HCT116 (cell line): ENCODE measurements around the gene SRSF2. TPM values are rescaled to one million over a fixed set of nuclear protein-coding genes. Genes with fewer than 3 reads are reported as not detected.
A peak's percentile ranks its signal among the peaks of the same experiment; 100 is the strongest.
"Not testable (repeated sequence)": the region's sequence is repeated elsewhere in the genome, so short reads cannot be mapped to it uniquely, and the experiment has no call there.

ENCODE experiments used
- ATAC-seq: fragments of 200-7000 bp; cut with Tn5 transposase; 2 replicates; pipeline ENCODE4 v1.9.1; 2020; ENCODE audit warnings: mild to moderate bottlenecking, moderate library complexity
- BruUV-seq: library from RNA; stranded (reverse); fragments of 400-500 nt; replicated peaks from 2 replicates; lab custom pipeline; 2021; lab: Mats Ljungman, UMichigan
- CTCF ChIA-PET: fragments of 300-600 bp; sonication (Branson Sonifier 250); formaldehyde crosslinking; loops from one replicate; lab custom pipeline; 2021; ENCODE audit warnings: antibody characterized with exemption; lab: Charles Lee
- POLR2A ChIA-PET: fragments of 300-600, 350-600 bp; sonication (Branson Sonifier 250); formaldehyde crosslinking; loops from one replicate; lab custom pipeline; 2021; ENCODE audit warnings: antibody characterized with exemption; lab: Charles Lee
- RAD21 ChIA-PET, 2 experiments: fragments of 300-600 bp; sonication (Branson Sonifier 250); formaldehyde crosslinking; loops; one replicate each; lab custom pipeline; 2023; ENCODE audit warnings: low total read pairs in 2 of 2; ENCODE audit not compliant: uncharacterized antibody in 2 of 2, unreplicated experiment in 2 of 2, low non-redundant PET in 1 of 2; lab: Charles Lee
- DNase-seq: peaks from one replicate; pipeline ENCODE4 v3.0.0-alpha.2; 2010; ENCODE audit warnings: low read depth, low spot score
- H2AFZ ChIP-seq: fragments of 200-600 bp; shearing (Covaris generic), sonication (generic); 2 replicates; pipeline ENCODE4 v1.6.1; 2017; ENCODE audit warnings: low read depth, mixed run types, mixed read lengths, antibody characterized with exemption, low read length; ENCODE audit not compliant: poor library complexity, severe bottlenecking
- H3K27ac ChIP-seq: 2 replicates; pipeline ENCODE4 v1.5.1; 2012; ENCODE audit warnings: low read depth, low read length
- H3K27me3 ChIP-seq: fragments of 200-600 bp; sonication (generic); 2 replicates; pipeline ENCODE4 v1.6.1; 2016; ENCODE audit warnings: mixed run types, low read length, mixed read lengths; ENCODE audit not compliant: insufficient read depth
- H3K36me3 ChIP-seq, 2 experiments: fragments of 200-500 bp in 1 of 2; fragments of 200-600 bp in 1 of 2; sonication (Bioruptor generic) in 1 of 2; sonication (generic) in 1 of 2; 2 replicates each; pipeline versions ENCODE4 v1.5.1 to v1.6.1; 2014 to 2016; ENCODE audit warnings: low read length in 2 of 2, inconsistent platforms in 1 of 2, mixed read lengths in 1 of 2, mixed run types in 1 of 2; ENCODE audit not compliant: insufficient read depth in 2 of 2, control insufficient read depth in 1 of 2
- H3K4me1 ChIP-seq, 2 experiments: fragments of 200-600 bp in 1 of 2; sonication (generic) in 1 of 2; 2 replicates each; pipeline versions ENCODE4 v1.5.1 to v1.6.1; 2012 to 2017; ENCODE audit warnings: low read length in 2 of 2, inconsistent platforms in 1 of 2, mild to moderate bottlenecking in 1 of 2, mixed read lengths in 1 of 2, mixed run types in 1 of 2, moderate library complexity in 1 of 2; ENCODE audit not compliant: insufficient read depth in 2 of 2, control insufficient read depth in 1 of 2
- H3K4me2 ChIP-seq: fragments of 200-600 bp; sonication (generic); 2 replicates; pipeline ENCODE4 v1.6.1; 2017; ENCODE audit warnings: mixed run types, low read length, mixed read lengths
- H3K4me3 ChIP-seq, 2 experiments: fragments of 200-600 bp in 1 of 2; sonication (generic) in 1 of 2; replicated peaks in 1 of 2; 2 replicates each; pipeline ENCODE4 v1.5.1; 2011 to 2016; ENCODE audit warnings: low read length in 2 of 2, control low read depth in 1 of 2, low read depth in 1 of 2, mild to moderate bottlenecking in 1 of 2, mixed read lengths in 1 of 2, mixed run types in 1 of 2
- H3K79me2 ChIP-seq: fragments of 200-600 bp; sonication (generic); 2 replicates; pipeline ENCODE4 v1.6.1; 2017; ENCODE audit warnings: mild to moderate bottlenecking, mixed run types, low read length, moderate library complexity, mixed read lengths; ENCODE audit not compliant: insufficient read depth
- H3K9ac ChIP-seq: fragments of 200-600 bp; sonication (generic); 2 replicates; pipeline ENCODE4 v1.6.1; 2016; ENCODE audit warnings: low read length, mixed read lengths
- H3K9me2 ChIP-seq: fragments of 200-600 bp; sonication (generic), shearing (Covaris generic); 2 replicates; pipeline ENCODE4 v1.6.1; 2017; ENCODE audit warnings: mixed run types, mild to moderate bottlenecking, moderate library complexity; ENCODE audit not compliant: insufficient read depth
- H3K9me3 ChIP-seq, 2 experiments: fragments of 200-500 bp in 1 of 2; fragments of 200-600 bp in 1 of 2; sonication (Bioruptor generic) in 1 of 2; sonication (generic) in 1 of 2; 2 replicates each; pipeline ENCODE4 v1.6.1; 2014 to 2017; ENCODE audit warnings: low read length in 2 of 2, mixed read lengths in 2 of 2, inconsistent platforms in 1 of 2, low read depth in 1 of 2, mild to moderate bottlenecking in 1 of 2, mixed run types in 1 of 2, moderate library complexity in 1 of 2; ENCODE audit not compliant: control insufficient read depth in 1 of 2, insufficient read depth in 1 of 2
- H4K20me1 ChIP-seq: fragments of 200-600 bp; sonication (generic), shearing (Covaris generic); 2 replicates; pipeline ENCODE4 v1.6.1; 2017; ENCODE audit warnings: mixed run types, mild to moderate bottlenecking, moderate library complexity; ENCODE audit not compliant: insufficient read depth
- CBX3 ChIP-seq: IDR thresholded peaks from 2 replicates; pipeline ENCODE4 v1.6.1; 2012; ENCODE audit warnings: low read depth
- CTCF ChIP-seq, 3 experiments: fragments of 200-600 bp in 1 of 3; sonication (generic) in 1 of 3; IDR thresholded peaks in 2 of 3; conservative IDR thresholded peaks in 1 of 3; 2 replicates each; pipeline ENCODE4 v1.5.1; 2012 to 2017; ENCODE audit warnings: low read depth in 2 of 3, low read length in 2 of 3, antibody characterized with exemption in 1 of 3, borderline replicate concordance in 1 of 3, control low read depth in 1 of 3, mild to moderate bottlenecking in 1 of 3, mixed read lengths in 1 of 3, mixed run types in 1 of 3, moderate library complexity in 1 of 3; ENCODE audit not compliant: insufficient read depth in 1 of 3
- ELF1 ChIP-seq: IDR thresholded peaks from 2 replicates; pipeline ENCODE4 v1.6.1; 2012; ENCODE audit warnings: low read depth, borderline replicate concordance
- EZH2 ChIP-seq: fragments of 200-600 bp; sonication (generic); IDR thresholded peaks from 2 replicates; pipeline ENCODE4 v1.6.1; 2017; ENCODE audit warnings: antibody characterized with exemption, mixed run types
- EZH2phosphoT487 ChIP-seq: fragments of 200-600 bp; IDR thresholded peaks from 2 replicates; pipeline ENCODE4 v1.6.1; 2018; ENCODE audit warnings: antibody characterized with exemption, borderline replicate concordance
- FOSL1 ChIP-seq: IDR thresholded peaks from 2 replicates; pipeline ENCODE4 v1.6.1; 2012; ENCODE audit warnings: low read depth
- POLR2A ChIP-seq: IDR thresholded peaks from 2 replicates; pipeline ENCODE4 v1.7.0; 2011; ENCODE audit warnings: borderline replicate concordance; ENCODE audit not compliant: insufficient read depth, insufficient read length; ENCODE audit errors: extremely low read depth
- POLR2AphosphoS5 ChIP-seq: IDR thresholded peaks from 2 replicates; pipeline ENCODE4 v1.6.1; 2011; ENCODE audit warnings: mild to moderate bottlenecking, low read depth, low read length, moderate library complexity
- SRF ChIP-seq: IDR thresholded peaks from 2 replicates; pipeline ENCODE4 v1.6.1; 2012; ENCODE audit warnings: low read depth
- YY1 ChIP-seq: IDR thresholded peaks from 2 replicates; pipeline ENCODE4 v1.6.1; 2011; ENCODE audit warnings: low read length, low read depth, moderate library complexity, mild to moderate bottlenecking; ENCODE audit not compliant: insufficient replicate concordance; ENCODE audit errors: extremely low read depth
- ZNF274 ChIP-seq: fragments of 200-500 bp; sonication (Bioruptor generic); IDR thresholded peaks from 2 replicates; pipeline ENCODE4 v1.6.1; 2014; ENCODE audit warnings: mild to moderate bottlenecking, low read depth, low read length, inconsistent platforms
- intact Hi-C: fragments of 100-400 bp; cut with micrococcal nuclease; formaldehyde crosslinking; loops from 2 replicates; pipeline ENCODE4 v1.10.0; 2022
- total RNA-seq: library from RNA; stranded (reverse); gene quantifications from one replicate; pipeline ENCODE4 v1.2.1, GENCODE V29; 2021; ENCODE audit not compliant: unreplicated experiment
- TF ChIP-seq, protein P1 (sequence below): IDR thresholded peaks from 2 replicates; pipeline ENCODE4 v1.6.1; 2012

Gene SRSF2
- total RNA-seq, 1 experiment from 2014 or later: 422 TPM

DNA sequence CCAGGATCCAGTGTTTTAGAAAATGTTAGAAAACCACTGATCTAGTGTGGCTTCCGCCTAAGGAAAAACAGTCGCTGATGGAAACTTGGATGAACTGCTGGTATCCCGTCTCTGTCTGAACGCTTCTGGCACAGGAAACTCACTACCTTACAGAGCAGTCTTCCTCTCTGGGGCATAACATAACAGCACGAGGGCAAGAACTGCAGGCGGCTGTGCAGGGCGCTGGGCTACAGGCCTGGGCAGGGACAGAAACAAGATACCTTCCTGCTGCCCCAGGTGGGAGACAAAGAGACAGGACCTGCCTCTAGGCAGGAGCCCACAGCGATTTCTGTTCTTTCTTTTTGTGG lies 36.9 kb downstream of the SRSF2 start:
- Histone ChIP-seq H3K9ac (no peak overlapping the region), H3K9me3 (no peaks in the 10 kb centered on the region), H3K27ac (no peak overlapping the region), H3K36me3 (no peaks in the 10 kb centered on the region), H3K4me3 (no peak overlapping the region), H2AFZ (no peak overlapping the region), H3K4me1 (peaks cover 0 to 12% of the 10 kb centered on the region in 2 experiments; a peak in 2 of 4 replicates), H3K27me3 (no peaks in the 10 kb centered on the region), H3K79me2 (peaks cover 9% of the 10 kb centered on the region), H3K9me2 (no peaks in the 10 kb centered on the region), H4K20me1 (no peaks in the 10 kb centered on the region), H3K4me2 (no peak overlapping the region)
- BruUV-seq: no TSS peak
- ChIA-PET POLR2A (no interaction called here), RAD21 (no interaction called here), CTCF (no interaction called here)
- TF ChIP-seq ZNF274 (no peak), EZH2phosphoT487 (no peak), YY1 (no peak), CBX3 (no peak), POLR2AphosphoS5 (no peak), FOSL1 (no peak), SRF (no peak), ELF1 (no peak), POLR2A (no peak), EZH2 (no peak), CTCF (IDR thresholded peaks at IDR 0.05 in 2 of 3, conservative IDR thresholded peaks at IDR 0.05 in 1 of 3; ENCODE audit: borderline replicate concordance in 1 of 3, insufficient read depth in 1 of 3, low read depth in 2 of 3, low read length in 2 of 3) (no peak)
- TF ChIP-seq, protein P1, sequence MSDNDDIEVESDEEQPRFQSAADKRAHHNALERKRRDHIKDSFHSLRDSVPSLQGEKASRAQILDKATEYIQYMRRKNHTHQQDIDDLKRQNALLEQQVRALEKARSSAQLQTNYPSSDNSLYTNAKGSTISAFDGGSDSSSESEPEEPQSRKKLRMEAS: no peak
- ATAC-seq: no peak
- intact Hi-C loops: no loop called here
- DNase-seq: no peak

GRCh38 chr17:76698466-76698977 lies 38.6 kb downstream of the SRSF2 start:
- BruUV-seq, DNase-seq, H3K4me3 ChIP-seq, RAD21 ChIA-PET, H3K27ac ChIP-seq, H3K27me3 ChIP-seq, H2AFZ ChIP-seq, H3K9me3 ChIP-seq, H3K36me3 ChIP-seq, CTCF ChIA-PET, H3K9me2 ChIP-seq, ATAC-seq, intact Hi-C loops, H3K9ac ChIP-seq, H3K79me2 ChIP-seq, H4K20me1 ChIP-seq: not testable (repeated sequence)
- POLR2A ChIA-PET: interaction anchor here (1.6 kb wide), 1 partner anchor 27 kb away, joined by 5 read pairs; no protein-coding TSS in a partner anchor
- peaks cover 0 to 12% of the 10 kb centered on the region in 2 experiments; a peak in 2 of 4 replicates for H3K4me1 ChIP-seq
- peak overlapping the region; percentile 22; the same call in 1 of the 2 replicates for H3K4me2 ChIP-seq
